HG03457 (cell line): Measurements from ENCODE around the gene RANBP2.
"Not testable (repeated sequence)": the region's sequence is repeated elsewhere in the genome, so short reads cannot be mapped to it uniquely, and the experiment has no call there.

Source experiments
- ATAC-seq: cut with Tn5 transposase; IDR thresholded peaks from one replicate; pipeline ENCODE4 v1.9.1; 2021; ENCODE audit warnings: moderate number of reproducible peaks; ENCODE audit not compliant: unreplicated experiment

Gene RANBP2

DNA sequence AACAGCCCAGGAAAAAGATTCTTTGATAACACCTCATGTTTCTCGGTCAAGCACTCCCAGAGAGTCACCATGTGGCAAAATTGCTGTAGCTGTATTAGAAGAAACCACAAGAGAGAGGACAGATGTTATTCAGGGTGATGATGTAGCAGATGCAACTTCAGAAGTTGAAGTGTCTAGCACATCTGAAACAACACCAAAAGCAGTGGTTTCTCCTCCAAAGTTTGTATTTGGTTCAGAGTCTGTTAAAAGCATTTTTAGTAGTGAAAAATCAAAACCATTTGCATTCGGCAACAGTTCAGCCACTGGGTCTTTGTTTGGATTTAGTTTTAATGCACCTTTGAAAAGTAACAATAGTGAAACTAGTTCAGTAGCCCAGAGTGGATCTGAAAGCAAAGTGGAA lies 48.6 kb downstream of the RANBP2 start:
- ATAC-seq: not testable (repeated sequence)

GRCh38 chr2:108776475-108776874 lies 57.2 kb downstream of the RANBP2 start:
- ATAC-seq: peak; percentile 64

GRCh38 chr2:108778857-108779256 lies 59.6 kb downstream of the RANBP2 start:
- ATAC-seq: no peak

GRCh38 chr2:108786008-108786353 lies 66.7 kb downstream of the RANBP2 start:
- ATAC-seq: no peak

- ATAC-seq: peak; percentile 87
These were observed 67.3 kb downstream of the RANBP2 start, which contains the start of gene CCDC138 for GRCh38 chr2:108786354-108787215. CCDC138 (plus strand) TSS chr2:108786771; CDS start chr2:108786823, 52 bp downstream.

DNA sequence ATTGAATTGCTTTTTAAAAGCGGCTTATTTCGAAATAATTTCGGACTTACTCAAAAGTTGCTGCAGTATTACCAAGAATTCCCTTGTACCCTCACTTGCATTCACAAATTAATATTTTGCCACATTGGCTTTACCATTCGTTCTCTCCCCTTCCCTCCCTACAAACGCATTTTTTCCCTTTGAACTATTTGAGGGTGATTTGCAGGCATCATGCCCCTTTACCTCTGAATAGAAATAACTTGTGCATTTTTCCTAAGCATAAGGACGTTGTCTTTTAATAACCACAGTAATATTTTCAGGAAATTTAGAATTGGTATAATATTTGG lies 67.9 kb downstream of the RANBP2 start:
- ATAC-seq: no peak

- no peak for ATAC-seq
These were observed 83.9 kb downstream of the RANBP2 start for GRCh38 chr2:108803045-108803736.

DNA sequence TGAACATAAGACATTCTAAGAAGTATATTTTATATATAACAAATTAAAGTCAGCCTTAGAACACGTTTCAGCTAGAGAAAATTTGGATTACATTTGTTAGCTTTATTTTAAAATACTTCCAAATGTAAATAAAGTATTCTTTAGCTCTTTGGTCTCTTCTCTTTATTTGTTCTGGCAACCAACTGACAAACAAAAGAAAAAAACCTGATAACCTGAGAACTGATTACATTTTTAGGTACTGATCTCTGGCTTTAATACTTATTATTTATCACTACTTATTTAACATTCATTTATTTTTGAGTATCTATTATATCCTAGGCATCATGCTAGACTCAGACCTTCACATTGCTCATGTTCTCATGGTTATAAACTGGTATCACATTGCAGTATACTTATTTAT lies 85.8 kb downstream of the RANBP2 start:
- ATAC-seq: no peak

GRCh38 chr2:108805782-108806181 lies 86.5 kb downstream of the RANBP2 start:
- no peak for ATAC-seq

- no peak for ATAC-seq
These were observed 87.3 kb downstream of the RANBP2 start for GRCh38 chr2:108806371-108807113.

DNA sequence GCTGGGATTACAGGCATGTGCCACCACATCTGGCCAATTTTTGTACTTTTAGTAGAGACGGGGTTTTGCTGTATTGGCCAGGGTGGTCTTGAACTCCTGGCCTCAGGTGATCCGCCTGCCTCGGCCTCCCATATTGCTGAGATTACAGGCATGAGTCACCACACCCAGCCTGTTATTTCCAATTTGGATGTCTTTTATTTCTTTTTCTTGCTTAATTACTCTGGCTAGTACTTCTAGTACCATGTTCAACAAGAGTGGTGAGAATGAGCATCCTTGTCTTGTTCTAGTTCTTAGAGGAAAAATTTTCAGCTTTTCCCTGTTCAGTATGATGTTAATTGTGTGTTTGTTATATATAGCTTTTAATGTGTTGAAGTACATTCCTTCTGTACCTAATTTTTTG lies 90.7 kb downstream of the RANBP2 start:
- no peak for ATAC-seq

GRCh38 chr2:108810993-108811957 lies 92.0 kb downstream of the RANBP2 start:
- no peak for ATAC-seq

- no peak for ATAC-seq
These were observed 94.5 kb downstream of the RANBP2 start for GRCh38 chr2:108813732-108814131.

GRCh38 chr2:108820482-108820881 lies 101.2 kb downstream of the RANBP2 start:
- no peak for ATAC-seq

- no peak for ATAC-seq
These were observed 104.0 kb downstream of the RANBP2 start for GRCh38 chr2:108823286-108823685.

DNA sequence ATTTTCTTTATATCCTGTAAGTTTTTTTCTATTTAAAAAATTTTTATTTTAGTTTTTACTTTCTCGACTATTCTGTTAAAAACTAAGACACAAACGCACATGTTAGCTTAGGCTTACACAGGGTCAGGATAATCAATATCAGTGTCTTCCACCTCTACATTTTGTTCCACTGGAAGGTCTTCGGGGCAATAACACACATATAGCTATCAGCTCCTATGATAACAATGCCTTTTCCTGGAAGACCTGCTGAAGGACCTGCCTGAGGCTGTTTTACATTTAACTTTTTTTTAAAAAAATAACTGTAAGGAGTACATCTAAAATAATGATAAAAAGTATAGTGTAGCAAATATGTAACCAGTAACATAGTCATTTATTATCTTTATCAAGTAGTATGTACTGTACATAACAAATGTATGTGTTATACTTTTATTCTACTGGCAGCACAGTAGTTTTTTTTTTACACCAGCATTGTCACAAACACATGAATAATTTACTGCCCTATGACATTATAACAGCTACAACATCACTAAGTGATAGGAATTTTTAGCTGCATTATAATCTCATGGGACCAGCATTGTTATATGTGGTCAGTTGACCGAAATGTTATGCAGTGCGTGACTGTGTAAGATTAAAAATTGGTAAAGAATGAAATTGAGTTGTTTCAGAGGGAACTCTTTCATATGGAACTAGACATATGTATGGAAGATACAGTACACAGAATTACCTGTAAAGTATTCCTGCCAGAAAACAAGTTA lies 105.2 kb downstream of the RANBP2 start:
- no peak for ATAC-seq

DNA sequence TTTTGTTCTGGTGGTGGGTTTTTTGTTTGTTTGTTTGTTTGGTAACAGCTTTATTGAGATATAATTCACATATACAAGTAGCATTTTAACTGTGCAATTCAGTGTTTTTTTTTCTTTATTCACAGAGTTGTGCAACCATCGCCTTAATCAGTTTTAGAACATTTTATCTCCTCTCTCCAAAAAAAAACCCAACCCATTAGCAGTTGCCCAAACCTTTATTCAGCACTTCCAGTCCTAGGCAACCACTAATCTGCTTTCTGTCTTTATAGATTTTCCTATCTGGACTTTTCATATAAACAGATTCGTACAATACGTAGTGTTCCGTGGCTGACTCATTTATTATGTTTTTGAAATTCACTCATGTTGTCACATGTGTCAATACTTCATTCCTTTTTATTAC lies 106.0 kb downstream of the RANBP2 start:
- ATAC-seq: no peak

DNA sequence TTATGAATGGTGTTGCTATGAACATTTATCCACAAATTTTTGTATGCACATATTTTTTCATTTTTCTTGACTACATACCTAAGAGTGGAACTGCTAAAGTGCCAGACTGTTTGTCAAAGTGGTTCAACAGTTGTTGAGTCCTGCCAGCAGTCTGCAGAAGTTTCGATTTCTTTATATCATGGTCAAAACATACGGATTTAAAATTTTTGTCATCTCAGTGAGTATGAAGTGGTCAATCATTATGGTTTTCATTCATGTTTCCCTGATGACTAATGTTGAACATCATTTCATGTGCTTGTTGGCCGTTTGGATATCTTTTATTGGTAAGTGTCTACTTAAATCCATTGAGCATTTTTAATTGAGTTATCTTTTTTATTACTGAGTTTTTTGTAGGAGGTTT lies 106.5 kb downstream of the RANBP2 start:
- no peak for ATAC-seq

- no peak for ATAC-seq
These were observed 110.5 kb downstream of the RANBP2 start for GRCh38 chr2:108829578-108830310.
